CD4-positive, alpha-beta T cell treated with Interleukin-12 subunit alpha and Interleukin-12 subunit beta, for 1 hour (primary cell): ENCODE data around the gene VMP1.
"Not testable (repeated sequence)": the region's sequence is repeated elsewhere in the genome, so short reads cannot be mapped to it uniquely, and the experiment has no call there.

Experiments used
- DNase-seq: peaks from one replicate; pipeline ENCODE4 v3.0.0-alpha.2; 2020

VMP1 gene

GRCh38 chr17:59756236-59756818, 48.9 kb downstream of the VMP1 start:
- no peak for DNase-seq

DNA sequence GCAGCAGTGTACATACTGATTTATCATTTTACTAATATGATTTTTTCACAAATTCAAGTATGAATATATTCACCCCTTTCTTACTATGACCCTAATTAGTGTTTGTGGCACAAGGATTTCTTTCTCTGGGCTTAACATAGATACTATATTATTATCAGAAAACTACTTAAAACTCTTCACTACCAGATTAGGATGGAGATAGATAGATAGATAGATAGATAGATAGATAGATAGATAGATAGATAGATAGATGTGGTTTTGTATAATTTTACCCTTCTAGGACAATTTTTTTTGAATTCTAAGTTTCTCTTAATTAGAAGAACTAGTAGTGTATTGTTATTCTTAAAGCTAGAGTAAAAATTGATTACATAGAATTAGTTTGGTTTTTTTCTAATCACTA, 49.6 kb downstream of the VMP1 start:
- DNase-seq: no peak

DNA sequence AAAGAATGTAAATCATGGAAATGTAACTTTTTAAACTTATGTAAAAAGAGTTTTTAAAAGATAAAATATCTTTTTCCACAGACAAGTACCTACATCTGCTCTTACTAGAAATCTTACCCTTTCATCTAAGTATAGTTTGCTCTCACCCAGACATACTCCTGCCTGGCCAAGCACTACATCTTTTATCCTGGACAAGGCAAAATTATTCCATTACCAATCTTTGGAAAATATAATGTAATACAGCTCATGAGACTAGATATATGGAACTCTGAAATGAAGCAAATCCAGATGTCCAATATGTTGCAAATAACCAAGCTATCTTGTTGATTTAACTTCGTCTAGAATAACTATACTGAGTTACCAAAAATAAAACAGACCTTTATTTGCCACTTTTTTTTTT, 50.0 kb downstream of the VMP1 start:
- DNase-seq: no peak

DNA sequence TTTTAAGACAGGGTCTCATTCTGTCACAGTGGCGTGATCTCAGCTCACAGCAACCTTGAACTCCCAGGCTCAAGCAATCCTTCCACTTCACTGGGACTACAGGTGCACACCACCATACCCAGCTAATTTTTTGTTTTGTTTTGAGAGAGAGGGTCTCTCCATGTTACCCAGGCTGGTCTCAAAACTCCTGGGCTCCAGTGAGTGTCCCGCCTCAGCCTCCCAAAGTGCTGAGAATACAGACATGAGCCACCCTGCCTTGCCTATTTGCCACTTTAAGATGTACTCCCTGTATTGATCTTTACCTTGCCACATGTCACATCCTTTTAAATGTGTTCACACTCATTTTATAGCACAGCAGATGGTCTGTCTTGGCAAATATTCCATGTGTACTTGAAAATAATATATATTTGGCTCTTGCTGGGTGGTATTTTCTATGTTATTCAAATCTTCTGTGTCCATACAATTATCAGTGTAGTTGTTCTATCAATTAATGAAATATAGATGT, 50.5 kb downstream of the VMP1 start:
- no peak for DNase-seq

DNA sequence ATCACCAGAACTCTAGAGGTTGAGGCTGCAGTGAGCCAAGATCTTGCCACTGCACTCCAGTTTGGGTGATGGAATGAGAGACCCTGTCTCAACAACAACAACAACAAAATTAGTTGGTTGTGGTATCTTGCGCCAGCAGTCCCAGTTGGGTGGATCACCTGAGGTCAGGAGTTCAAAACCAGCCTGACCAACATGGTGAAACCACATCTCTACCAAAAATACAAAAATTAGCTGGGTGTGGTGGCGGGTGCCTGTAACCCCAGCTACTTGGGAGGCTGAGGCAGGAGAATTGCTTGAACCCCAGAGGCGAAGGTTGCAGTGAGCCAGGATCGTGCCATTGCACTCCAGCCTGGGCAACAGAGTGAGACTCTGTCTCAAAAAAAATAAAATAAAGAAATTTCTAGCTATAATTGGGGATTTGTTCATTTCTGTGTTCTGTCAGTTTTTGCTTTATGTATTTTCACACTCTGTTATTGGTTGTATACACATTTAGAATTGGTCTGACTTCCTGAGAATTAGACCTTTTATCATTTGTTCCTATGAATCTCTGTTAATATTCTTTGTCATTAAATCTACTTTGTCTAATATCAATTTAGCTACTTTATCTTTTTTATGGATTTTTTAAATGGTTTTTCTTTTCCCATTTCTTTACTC, 51.7 kb downstream of the VMP1 start:
- DNase-seq: not testable (repeated sequence)

DNA sequence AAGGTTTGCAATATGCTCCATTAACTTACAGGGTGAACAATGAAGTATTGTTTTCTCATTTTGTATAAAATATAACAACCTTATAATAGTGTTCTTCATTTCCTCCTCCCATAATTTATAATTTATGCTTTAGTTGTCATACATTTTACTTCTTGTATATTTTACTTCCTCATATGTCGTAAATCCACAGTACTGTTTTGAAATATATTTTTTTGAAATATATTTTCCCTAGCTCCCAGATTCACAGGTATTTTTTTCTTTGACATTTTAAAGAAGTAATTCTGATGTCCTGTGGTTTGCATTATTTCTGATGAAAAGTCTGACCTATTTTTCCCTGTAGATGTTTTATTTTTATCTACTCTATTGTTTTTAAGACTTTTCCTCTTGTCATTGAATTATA, 52.7 kb downstream of the VMP1 start:
- DNase-seq: no peak

- no peak for DNase-seq
Observed at GRCh38 chr17:59761385-59762048, 54.1 kb downstream of the VMP1 start.

DNA sequence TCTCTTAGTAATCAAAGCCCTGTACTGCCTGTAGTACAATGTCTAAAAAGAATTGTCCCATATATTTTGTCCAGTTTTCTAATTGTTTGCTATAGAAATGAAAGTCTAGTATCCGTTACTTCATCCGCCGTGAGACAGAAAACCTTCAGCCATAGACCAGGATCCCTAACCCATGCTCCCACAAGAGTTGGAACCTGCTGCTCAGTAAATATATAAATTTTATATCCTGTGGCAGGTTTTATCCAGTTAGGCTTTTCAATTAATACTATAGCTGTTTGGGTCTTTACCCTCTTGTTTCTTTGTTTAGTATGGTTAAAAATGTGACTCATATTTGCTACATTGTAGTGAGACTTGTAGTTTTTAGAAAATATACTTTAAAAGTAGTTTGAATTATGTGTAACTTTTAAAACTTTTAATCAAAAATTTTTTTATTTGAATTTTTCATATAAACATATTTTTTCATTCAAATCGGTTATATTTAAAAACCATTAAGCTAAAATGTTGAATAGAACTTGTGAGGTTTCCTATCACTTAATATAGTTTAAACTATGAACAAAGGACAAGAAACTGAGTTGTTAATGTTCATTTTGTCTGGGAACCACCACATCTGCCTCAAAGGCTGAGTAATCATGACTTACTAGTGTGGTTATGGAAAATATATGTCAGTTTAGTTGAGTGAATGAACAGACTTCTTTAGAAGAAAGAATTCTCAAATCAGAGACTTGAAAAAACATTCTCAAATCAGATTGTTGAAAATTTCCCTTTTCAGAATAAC, 54.8 kb downstream of the VMP1 start:
- DNase-seq: peak; percentile 18

DNA sequence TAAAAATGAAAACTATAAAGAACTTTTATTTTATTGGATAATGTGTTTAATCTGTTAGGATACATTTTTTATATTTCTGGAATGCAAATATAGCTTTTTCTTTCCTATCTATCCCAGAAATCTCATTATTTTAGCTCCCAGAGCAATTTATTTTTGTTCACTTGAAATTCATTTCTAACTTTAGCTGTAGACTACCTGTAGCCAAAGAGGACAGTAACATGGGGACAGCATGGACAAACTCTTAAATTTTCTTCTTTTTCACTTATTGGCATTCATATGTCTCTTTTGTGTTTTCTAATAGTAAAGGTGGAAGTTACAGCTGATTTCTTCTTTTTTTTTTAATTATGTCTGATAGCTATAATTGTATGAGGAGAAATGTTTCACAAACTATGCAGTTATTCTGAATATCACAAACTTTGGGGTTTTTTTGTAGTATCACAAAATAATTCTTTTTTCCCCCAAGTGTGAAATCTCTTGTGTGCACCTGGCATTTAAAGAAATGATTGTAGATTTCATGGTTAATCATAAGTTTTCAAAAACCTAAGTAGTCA, 55.4 kb downstream of the VMP1 start:
- no peak for DNase-seq

- DNase-seq: no peak
Observed at GRCh38 chr17:59763861-59764260, 56.4 kb downstream of the VMP1 start.

GRCh38 chr17:59764292-59764741, 56.9 kb downstream of the VMP1 start:
- no peak for DNase-seq

GRCh38 chr17:59765038-59765437, 57.6 kb downstream of the VMP1 start:
- no peak for DNase-seq

DNA sequence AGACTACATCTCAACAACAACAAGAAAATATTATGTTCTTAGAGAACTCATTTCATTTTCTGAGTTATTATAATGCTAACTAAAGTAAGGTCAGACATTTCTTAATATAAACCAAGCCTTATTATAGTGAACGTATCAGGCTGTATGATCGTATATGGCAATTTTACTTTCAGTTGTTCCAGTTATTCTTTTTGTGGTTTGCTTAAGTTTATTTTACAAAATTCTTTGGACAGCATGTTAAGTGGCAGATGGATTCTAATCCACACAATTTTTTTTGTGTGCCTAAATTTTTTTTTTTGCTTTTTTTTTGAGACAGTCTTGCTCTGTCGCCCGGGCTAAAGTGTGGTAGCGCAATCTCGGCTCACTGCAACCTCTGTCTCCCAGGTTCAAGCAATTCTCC, 59.0 kb downstream of the VMP1 start:
- no peak for DNase-seq

DNA sequence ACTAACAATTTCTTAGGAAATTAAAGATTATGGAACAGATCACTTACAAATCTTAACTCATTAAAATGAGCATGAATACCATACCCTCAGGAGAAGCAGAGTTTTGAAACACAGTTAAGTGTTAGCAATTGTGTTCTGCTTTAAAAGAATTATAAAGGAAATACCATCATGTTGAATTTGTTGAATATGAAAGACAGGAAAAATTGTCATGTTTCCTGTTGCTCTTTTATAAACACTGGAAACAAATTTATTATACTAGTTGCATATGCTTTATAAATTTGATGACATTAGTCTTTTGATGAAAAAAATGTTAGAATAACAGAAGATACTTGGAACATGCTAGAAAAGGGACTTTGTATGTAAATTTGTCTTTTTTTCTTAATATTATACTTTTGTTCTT, 59.7 kb downstream of the VMP1 start:
- DNase-seq: no peak

- no peak for DNase-seq
Observed at GRCh38 chr17:59769887-59770286, 62.4 kb downstream of the VMP1 start.

DNA sequence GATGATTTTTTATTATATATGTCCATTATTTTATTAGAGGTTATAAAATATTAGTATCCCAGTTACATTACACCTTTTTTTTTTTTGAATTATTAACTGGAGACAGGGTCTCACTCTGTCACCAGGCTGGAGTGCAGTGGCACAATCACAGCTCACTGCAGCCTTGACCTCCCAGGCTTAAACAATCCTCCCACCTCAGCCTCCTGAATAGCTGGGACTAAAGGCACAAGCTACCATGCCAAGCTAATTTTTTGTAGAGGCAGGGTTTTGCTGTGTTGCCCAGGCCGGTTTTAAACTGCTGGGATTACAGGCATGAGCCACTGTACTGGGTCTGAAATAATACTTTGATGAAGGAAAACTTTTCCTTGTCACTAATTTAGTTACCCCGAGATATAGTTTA, 63.6 kb downstream of the VMP1 start:
- no peak for DNase-seq

DNA sequence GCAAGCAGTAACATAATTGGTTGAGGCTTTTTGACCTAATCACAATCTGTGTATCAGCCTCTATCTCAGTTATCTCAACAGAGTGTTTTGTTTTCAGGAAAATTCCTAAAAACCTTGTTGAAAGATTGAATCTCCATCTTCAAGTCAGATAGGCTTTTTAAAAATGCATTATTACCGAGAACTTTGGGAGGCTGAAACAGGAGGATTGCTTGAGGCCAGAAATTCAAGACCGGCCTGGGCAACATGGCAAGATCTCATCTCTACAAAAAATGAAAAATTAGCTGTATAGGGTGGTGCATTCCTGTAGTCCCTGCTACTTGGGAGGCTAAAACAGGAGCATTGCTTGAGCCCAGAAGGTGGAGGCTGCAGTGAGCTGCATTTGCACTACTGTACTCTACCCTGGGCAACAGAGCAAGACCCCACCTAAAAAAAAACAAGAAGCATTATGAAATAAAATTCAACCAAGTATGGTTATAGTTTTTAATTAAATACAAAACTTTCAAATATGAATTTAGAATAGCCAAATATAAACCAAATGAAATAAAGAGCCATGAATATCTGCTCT, 68.4 kb downstream of the VMP1 start:
- no peak for DNase-seq

DNA sequence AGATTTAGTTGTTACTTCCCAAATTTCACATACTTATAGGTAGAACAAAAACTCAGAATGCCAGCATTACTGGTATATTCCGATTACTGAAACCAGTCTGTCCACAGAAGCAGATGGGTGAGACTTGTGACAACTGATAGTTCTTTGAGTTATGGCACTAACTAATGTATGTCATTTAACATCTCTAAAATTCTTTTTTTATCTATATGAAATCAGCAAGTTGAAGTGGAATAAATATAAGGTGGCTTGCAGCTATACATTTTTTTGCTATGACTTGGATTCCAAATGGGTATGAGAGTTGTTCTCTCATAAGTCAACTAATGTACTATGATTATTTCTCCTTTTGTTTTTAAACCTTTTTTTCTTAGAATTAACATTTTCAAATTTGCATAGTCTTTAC, 69.1 kb downstream of the VMP1 start:
- no peak for DNase-seq

GRCh38 chr17:59777033-59777432, 69.6 kb downstream of the VMP1 start:
- DNase-seq: no peak

- no peak for DNase-seq
Observed at GRCh38 chr17:59778996-59779395, 71.5 kb downstream of the VMP1 start.

- DNase-seq: no peak
Observed at GRCh38 chr17:59779521-59779920, 72.1 kb downstream of the VMP1 start.

DNA sequence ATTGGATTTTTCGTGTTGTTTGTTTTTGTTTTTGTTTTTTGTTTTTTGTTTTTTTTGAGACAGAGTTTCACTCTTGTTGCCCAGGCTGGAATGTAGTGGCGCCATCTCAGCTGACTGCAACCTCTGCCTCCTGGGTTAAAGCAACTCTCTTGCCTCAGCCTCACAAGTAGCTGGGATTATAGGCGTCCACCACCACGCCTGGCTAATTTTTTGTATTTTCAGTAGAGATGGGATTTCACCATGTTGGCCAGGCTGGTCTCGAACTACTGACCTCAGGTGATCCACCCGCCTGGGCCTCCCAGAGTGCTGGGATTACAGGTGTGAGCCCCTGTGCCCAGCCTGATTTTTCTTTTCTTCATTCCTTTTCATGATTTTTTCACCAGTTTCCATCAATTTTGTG, 73.1 kb downstream of the VMP1 start:
- DNase-seq: not testable (repeated sequence)
